ENCODE measurements around the gene ZNF37A.
"Not testable (repeated sequence)": the region's sequence is repeated elsewhere in the genome, so short reads cannot be mapped to it uniquely, and the experiment has no call there.

The ZNF37A gene

DNA sequence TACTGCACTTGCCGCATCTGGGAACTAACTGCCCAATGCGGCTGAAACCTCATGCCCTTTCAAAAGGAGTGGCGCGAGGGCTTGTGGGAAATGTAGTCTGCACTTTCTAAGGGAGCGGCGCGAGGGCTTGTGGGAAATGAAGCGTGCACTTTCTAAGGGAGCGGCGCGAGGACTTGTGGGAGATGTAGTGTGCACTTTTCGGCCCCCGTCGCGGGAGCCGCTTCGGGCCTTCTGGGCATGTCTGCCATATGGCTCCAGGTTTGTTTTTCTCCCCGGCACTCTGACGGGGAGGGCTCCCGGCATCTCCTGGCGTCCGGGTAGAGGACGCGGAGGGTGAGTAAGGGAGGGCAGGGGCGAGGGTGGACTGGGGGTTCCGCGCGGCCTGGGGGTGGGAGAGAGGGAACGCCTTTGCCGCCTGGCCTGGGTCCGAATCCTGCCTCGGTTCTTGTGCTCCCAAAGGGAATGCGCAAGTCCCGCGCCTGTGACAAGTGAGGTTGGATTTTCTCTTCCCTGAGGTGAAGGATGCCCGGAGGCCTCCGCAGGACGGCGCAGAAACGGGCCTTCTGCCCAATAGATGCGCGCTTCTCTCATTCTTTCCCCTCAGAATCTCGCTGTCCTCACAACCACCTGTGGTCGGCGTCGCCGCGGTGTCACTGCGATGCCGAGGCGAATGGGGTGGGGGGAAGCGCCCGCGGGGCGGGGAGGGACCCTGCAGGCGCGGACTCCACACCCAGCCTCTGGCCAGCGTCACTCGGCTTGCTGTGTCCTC is at the start of gene ZNF37A:
ZNF37A (plus strand) TSS at position 180 of the 769 bp plus-strand sequence. CDS start 2,281 bp downstream, outside the sequence.
- DNase-seq: peak; percentile 98

DNA sequence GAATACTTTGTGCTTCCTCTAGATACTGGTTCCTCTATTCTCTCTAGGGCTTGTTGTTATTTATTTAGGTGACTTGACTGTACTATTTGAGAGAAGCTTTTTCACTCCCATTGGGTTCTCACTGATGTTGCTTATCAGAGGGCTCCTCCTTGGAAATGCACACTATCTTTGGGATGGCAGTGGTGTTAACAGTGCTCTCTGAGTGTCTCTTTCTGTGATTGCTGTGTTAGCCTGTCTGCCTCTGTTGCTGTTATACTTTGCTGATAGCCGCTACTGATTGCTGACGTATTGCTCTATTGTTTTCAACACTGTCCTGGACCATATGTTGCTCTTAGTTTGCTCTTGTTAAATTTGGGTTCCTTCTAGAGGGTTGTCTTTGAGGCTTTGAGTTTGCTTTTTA is 49.0 kb upstream of the ZNF37A start:
- no peak for DNase-seq

GRCh38 chr10:38047666-38048065 is 46.5 kb upstream of the ZNF37A start:
- DNase-seq: no peak

DNA sequence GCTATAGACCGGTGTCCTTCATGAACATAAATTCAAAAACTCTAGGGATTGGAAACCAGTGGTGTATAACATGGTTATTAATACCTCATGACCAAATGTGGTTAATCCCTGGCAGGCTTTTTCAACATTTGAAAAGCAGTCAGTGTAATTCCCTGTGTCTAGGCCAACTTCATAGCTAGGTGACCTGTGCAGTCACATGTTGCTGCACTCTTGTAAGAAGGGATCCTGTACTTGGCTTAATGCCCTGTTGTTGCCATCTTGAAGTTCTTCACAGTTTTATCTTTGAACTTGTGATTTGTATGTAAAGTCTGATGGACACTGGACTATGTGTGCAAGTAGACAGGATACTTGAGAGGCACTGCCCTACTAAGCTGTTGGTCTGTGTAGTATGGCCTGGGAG is 43.9 kb upstream of the ZNF37A start:
- DNase-seq: no peak

DNA sequence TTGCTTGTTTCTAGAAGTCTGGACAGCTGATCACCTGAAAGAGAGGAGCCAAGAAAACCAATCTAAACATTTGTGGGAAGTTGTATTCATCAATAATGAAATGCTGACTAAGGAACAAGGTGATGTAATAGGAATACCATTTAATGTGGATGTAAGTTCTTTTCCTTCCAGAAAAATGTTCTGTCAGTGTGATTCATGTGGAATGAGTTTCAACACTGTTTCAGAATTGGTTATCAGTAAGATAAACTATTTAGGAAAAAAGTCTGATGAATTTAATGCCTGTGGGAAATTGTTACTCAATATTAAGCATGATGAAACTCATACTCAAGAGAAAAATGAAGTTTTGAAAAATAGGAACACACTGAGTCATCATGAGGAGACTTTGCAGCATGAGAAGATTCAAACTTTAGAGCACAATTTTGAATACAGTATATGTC is 39.8 kb upstream of the ZNF37A start:
- DNase-seq: no peak

DNA sequence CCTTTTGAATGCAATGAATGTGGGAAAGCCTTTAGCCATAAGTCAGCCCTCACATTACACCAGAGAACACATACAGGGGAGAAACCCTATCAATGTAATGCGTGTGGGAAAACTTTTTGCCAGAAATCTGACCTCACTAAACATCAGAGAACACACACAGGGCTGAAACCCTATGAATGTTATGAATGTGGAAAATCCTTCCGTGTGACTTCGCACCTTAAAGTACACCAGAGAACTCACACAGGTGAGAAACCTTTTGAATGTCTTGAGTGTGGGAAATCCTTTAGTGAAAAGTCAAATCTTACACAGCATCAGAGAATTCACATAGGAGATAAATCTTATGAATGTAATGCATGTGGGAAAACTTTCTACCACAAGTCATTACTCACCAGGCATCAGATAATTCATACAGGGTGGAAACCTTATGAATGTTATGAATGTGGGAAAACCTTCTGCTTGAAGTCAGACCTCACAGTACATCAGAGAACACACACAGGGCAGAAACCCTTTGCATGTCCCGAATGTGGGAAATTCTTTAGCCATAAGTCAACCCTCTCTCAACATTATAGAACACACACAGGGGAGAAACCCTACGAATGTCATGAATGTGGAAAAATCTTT is 38.8 kb upstream of the ZNF37A start:
- not testable (repeated sequence) for DNase-seq

DNA sequence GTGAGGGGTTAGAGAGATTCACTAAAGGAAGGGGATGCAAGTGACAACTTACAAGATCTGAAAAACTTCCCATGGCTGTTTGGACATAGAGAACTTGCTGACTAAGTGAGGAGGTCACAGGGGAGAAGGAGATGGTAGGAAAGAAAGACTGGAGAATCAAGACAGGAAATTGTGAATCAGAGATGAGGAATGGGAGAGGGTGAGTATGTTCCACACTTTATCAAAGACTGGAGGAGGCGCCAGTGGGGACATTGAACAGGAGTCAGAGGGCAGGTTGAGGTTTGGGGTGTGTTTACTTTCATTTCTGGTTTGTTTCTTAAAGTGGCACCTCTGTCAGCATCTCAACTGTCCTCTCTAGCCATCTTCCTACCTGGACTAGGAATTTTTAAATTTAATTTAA is 24.5 kb upstream of the ZNF37A start:
- not testable (repeated sequence) for DNase-seq

GRCh38 chr10:38070501-38070900 is 23.6 kb upstream of the ZNF37A start:
- no peak for DNase-seq

GRCh38 chr10:38072552-38072951 is 21.6 kb upstream of the ZNF37A start:
- DNase-seq: no peak

DNA sequence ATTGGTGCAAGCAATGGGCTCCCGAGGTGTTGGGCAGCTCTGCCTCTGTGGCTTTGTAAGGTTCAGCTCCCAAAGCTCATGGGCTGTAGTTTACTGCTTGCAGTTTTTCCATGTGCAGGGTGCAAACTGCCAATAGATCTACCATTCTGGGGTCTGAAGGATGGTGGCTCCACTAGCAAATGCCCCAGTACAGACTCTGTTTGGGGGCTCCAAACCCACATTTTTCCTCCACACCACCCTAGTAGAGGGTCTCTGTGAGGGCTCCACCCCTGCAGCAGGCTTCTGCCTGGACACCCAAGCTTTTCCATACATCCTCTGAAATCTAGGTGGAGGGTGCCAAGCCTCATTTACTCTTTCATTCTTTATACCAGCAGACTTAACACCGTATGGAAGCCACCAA is 17.4 kb upstream of the ZNF37A start:
- DNase-seq: no peak

GRCh38 chr10:38093318-38093717 is 819 bp upstream of the ZNF37A start:
- DNase-seq: not testable (repeated sequence)

DNA sequence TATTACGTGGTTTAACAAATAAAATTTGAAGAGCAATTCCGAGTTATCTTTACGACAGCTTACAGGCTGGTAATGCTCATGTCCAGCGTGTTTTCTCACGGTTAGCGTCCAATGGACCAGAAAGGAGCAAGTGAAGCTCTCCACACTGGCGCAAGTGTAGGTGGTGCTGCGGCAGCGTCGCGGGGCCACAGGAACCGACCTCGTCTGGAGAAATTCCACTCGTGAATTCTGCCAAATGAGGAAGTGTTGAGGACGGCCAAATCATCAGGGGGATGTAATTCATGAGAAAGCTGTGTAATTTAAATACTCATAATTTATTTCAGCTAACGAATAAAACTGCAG is 350 bp upstream of the ZNF37A start:
- DNase-seq: no peak

DNA sequence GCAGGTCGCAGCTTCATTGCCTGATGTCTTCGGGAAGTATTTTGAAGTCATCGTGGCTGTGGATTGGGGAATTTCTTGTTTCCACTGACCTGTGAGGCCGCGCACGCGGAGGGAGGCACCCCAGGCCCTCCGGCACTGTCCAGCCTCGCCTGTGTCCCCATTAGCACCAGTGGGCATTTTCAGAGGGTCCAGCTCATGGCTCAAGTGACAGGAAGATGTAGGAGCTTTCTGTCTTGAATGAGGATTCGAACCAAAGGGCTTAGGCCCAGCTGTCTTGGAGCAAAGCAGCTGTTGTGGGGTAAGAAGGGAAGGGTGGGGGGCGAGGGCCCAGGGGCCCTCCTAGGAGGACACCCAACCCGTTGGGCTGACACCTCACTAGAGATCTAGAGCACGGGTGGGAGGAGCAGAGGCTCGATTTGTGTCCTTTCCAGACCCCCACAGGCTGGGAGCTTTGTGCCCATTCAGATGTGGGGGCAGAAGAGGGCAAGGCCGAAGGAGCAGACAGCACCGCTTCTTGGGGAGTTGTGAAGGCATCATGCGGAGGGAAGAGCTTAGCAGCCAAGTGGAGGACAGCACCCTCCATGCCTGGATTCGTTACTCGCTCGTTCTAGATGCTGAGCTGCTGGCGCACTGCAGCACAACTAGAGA is 914 bp downstream of the ZNF37A start:
- DNase-seq: peak; percentile 8

GRCh38 chr10:38102880-38103279 is 8.7 kb downstream of the ZNF37A start:
- DNase-seq: no peak

- DNase-seq: no peak
Observed at GRCh38 chr10:38103756-38104155, 9.6 kb downstream of the ZNF37A start.

DNA sequence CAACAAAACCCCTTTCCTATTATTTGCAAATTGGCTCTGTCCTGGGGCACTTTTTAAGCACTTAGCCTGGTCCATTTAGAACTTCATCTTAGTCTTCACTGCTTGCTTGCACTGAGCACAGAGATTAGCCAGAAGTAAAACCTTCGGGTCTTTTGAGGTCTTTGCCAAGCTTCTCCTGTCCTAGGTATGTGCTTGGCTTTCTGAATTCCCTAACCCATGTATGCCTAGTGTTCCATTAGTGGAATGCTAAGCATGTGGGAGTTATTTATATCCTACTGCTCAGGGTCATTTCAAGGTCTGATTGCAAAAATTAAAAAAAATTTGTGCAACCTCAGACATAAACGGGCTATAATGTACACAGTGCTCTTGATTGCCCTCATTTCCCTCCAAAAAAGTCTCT is 18.0 kb downstream of the ZNF37A start:
- DNase-seq: no peak

DNA sequence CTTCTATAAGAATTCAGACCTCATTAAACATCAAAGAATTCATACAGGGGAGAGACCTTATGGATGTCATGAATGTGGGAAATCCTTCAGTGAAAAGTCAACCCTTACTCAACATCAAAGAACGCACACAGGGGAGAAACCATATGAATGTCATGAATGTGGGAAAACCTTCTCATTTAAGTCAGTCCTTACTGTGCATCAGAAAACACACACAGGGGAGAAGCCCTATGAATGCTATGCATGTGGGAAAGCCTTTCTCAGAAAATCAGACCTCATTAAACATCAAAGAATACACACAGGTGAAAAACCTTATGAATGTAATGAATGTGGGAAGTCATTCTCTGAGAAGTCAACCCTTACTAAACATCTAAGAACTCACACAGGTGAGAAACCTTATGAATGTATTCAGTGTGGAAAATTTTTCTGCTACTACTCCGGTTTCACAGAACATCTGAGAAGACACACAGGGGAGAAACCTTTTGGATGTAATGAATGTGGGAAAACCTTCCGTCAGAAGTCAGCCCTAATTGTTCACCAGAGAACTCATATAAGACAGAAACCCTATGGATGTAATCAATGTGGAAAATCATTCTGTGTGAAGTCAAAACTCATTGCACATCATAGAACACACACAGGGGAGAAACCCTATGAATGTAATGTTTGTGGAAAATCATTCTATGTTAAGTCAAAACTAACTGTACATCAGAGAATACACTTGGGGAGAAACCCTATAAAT is 24.1 kb downstream of the ZNF37A start:
- no peak for DNase-seq

DNA sequence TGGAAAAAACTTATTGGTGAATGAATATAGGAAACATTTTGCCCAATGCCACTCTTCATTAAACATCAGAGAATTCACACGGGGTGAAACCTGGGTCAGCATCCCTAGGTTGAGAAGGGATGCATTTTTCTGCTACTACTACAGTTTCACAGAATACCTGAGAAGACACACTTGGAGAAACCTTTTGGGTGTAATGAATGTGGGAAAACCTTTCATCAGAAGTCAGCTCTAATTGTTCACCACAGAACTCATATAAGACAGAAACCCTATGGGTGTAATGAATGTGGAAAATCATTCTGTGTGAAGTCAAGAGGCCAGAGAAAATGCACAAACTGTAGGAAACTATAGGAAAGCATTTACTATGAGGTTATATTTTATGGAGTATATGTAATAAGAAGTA is 24.9 kb downstream of the ZNF37A start:
- DNase-seq: no peak

DNA sequence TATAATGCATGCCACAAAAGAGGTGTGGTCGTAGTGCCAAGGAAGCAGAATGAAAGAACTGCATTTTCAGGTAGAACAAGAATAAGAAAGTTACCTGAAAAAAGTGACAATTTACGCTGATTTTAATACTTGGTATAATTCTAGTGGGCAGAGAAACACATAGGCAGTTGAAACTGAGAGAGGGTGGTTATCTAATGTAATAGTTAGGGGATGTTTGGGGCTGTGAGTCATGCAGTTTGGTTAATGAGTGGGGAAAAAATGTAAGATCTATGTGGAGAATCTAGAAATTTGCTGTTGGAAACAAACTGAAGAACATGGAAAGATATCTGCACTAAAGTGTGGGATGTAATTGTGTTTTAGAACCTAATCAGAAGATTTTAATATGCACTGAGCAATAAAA is 33.7 kb downstream of the ZNF37A start:
- no peak for DNase-seq

GRCh38 chr10:38143587-38143986 is 49.5 kb downstream of the ZNF37A start:
- no peak for DNase-seq

DNA sequence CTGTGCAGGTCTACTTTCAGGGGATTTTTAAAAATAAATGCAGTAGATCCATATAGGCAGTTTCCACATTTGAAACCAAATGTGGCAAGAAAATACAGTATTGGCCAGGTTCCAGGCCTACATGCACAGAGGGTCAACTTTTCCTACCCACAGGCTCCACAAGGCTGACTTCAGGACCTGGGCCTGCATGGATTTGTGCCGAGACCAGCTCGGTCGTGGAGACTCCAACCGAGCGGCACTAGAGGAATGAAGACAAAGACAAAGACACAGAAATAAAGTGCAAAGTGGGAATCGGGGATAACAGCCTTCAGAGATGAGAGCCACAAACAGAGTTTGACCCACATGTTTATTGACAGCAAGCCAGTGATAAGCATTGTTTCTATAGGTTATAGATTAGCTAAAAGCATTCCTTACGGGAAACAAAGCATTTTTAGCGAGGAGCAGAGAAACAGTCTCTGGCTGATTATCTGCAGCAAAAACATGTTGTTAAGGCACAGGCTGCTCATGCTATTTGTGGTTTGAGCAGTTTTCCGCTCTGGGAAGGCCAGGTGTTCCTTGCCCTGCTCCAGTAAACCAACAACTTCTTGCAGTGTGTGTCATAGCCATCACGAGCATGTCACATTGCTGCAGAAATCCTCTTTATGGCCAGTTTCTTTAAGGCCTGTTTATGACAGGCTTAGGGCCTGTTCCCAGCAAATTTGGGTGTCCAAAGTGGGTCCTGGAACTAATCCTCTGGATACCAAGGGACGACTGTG is 52.6 kb downstream of the ZNF37A start:
- DNase-seq: peak; percentile 6

DNA sequence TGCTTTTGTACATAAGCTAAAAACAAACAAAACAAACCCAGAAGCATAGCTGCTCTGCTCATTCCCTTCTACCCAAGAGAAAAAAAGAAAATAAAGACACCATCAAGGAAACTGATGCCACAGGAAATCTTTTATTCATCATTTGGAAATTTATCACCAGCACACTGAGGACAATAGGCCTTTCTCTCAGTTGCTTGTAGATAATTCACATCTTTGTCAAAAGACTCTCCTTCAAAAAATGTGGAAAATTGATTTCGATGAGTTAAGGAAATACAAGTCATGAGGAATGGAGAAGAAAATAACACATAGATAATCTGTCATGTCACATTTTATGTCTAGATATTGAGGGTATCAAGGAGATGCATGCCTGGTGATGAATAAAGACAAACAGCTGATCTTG is 53.5 kb downstream of the ZNF37A start:
- peak; percentile 18 for DNase-seq

All from midbrain (tissue), 1 donor.